OCI-LY7 (cell line): ENCODE results near the gene LUC7L3. TPM values are rescaled to one million over a fixed set of nuclear protein-coding genes. Genes with fewer than 3 reads are reported as not detected.

ENCODE experiments used
- BruUV-seq: library from RNA; stranded (reverse); fragments of 400-500 nt; replicated peaks from 2 replicates; lab custom pipeline; 2021; lab: Mats Ljungman, UMichigan
- CTCF ChIA-PET: fragments of 300-600 bp; sonication (Branson Sonifier 250); formaldehyde crosslinking; loops from one replicate; lab custom pipeline; 2022; ENCODE audit warnings: antibody characterized with exemption; ENCODE audit not compliant: unreplicated experiment; lab: Charles Lee
- POLR2A ChIA-PET: fragments of 300-600 bp; sonication (Branson Sonifier 250); formaldehyde crosslinking; loops from one replicate; lab custom pipeline; 2022; ENCODE audit warnings: antibody characterized with exemption; lab: Charles Lee
- DNase-seq: peaks from one replicate; pipeline ENCODE4 v3.0.0-alpha.2; 2015; ENCODE audit warnings: low spot score
- H2AFZ ChIP-seq: fragments of 200-600 bp; sonication (generic), shearing (Covaris generic); 2 replicates; pipeline ENCODE4 v1.6.1; 2014; ENCODE audit warnings: mild to moderate bottlenecking, antibody characterized with exemption, low read length, moderate library complexity
- H3K27ac ChIP-seq: fragments of 200-600 bp; sonication (generic); 2 replicates; pipeline ENCODE4 v1.5.1; 2014; ENCODE audit warnings: mixed run types, low read depth, mild to moderate bottlenecking, moderate library complexity, low read length, inconsistent platforms; ENCODE audit not compliant: poor library complexity, severe bottlenecking
- H3K36me3 ChIP-seq: fragments of 200-600 bp; sonication (generic); 2 replicates; pipeline ENCODE4 v1.6.1; 2014; ENCODE audit warnings: mild to moderate bottlenecking, antibody characterized with exemption, low read length, moderate library complexity, mixed read lengths; ENCODE audit not compliant: insufficient read depth
- H3K4me1 ChIP-seq: fragments of 200-600 bp; sonication (generic); 2 replicates; pipeline ENCODE4 v1.5.1; 2014; ENCODE audit warnings: mild to moderate bottlenecking, low read length; ENCODE audit not compliant: insufficient read depth, poor library complexity, severe bottlenecking
- H3K4me2 ChIP-seq: fragments of 200-600 bp; sonication (generic); 2 replicates; pipeline ENCODE4 v1.6.1; 2014; ENCODE audit warnings: mild to moderate bottlenecking, low read length
- H3K4me3 ChIP-seq: fragments of 200-600 bp; sonication (generic); 2 replicates; pipeline ENCODE4 v1.5.1; 2014; ENCODE audit warnings: mild to moderate bottlenecking, low read depth, low read length; ENCODE audit not compliant: poor library complexity, severe bottlenecking
- H3K79me2 ChIP-seq: fragments of 200-600 bp; sonication (generic); 2 replicates; pipeline ENCODE4 v1.6.1; 2016; ENCODE audit warnings: low read depth, mild to moderate bottlenecking, low read length, moderate library complexity, mixed read lengths; ENCODE audit not compliant: insufficient read depth
- H3K9me2 ChIP-seq: fragments of 200-600 bp; sonication (generic); 2 replicates; pipeline ENCODE4 v1.6.1; 2016; ENCODE audit warnings: mild to moderate bottlenecking, low read length, mixed read lengths; ENCODE audit not compliant: insufficient read depth
- H3K9me3 ChIP-seq: fragments of 200-600 bp; sonication (generic); 2 replicates; pipeline ENCODE4 v1.6.1; 2014; ENCODE audit warnings: mild to moderate bottlenecking, mixed run types, low read length, mixed read lengths
- H4K20me1 ChIP-seq: fragments of 200-600 bp; sonication (generic); 2 replicates; pipeline ENCODE4 v1.6.1; 2014; ENCODE audit warnings: mild to moderate bottlenecking, antibody characterized with exemption, low read length, moderate library complexity, mixed read lengths; ENCODE audit not compliant: insufficient read depth
- CTCF ChIP-seq: fragments of 200-600 bp; sonication (generic); conservative IDR thresholded peaks from 2 replicates; pipeline ENCODE4 v1.5.1; 2014; ENCODE audit warnings: mild to moderate bottlenecking, antibody characterized with exemption, low read length, moderate library complexity, mixed read lengths
- EZH2phosphoT487 ChIP-seq: fragments of 200-600 bp; sonication (generic); IDR thresholded peaks from 2 replicates; pipeline ENCODE4 v1.6.1; 2018; ENCODE audit warnings: low read depth, borderline replicate concordance, mild to moderate bottlenecking, mixed run types, antibody characterized with exemption, low read length, moderate library complexity, mixed read lengths
- intact Hi-C: fragments of 100-400 bp; cut with micrococcal nuclease; formaldehyde crosslinking; loops from one replicate; pipeline ENCODE4 v1.10.0; 2022; ENCODE audit not compliant: unreplicated experiment
- total RNA-seq, 2 experiments: library from RNA; depleted of rRNA in 1 of 2; stranded (reverse); fragments of >200 nt in 1 of 2; shearing (Covaris generic) in 1 of 2; gene quantifications; 2 replicates each; pipeline ENCODE4 v1.2.3, GENCODE V29; 2014 to 2022

Gene LUC7L3
- total RNA-seq, 2 experiments from 2014 or later, result 109 to 190 TPM

- Histone ChIP-seq H3K79me2 (no peaks in the 10 kb centered on the region), H3K36me3 (peaks cover 10% of the 10 kb centered on the region; the same call in 1 of the 2 replicates), H3K9me2 (no peaks in the 10 kb centered on the region), H3K27ac (no peak overlapping the region), H4K20me1 (no peaks in the 10 kb centered on the region; the same call in 1 of the 2 replicates), H2AFZ (no peak overlapping the region), H3K4me2 (no peak overlapping the region), H3K4me3 (no peak overlapping the region), H3K4me1 (no peaks in the 10 kb centered on the region), H3K9me3 (no peaks in the 10 kb centered on the region)
- ChIA-PET CTCF (no interaction called here), POLR2A (no interaction called here)
- intact Hi-C loops, result no loop called here
- DNase-seq, result no peak
- BruUV-seq, result no TSS peak
- TF ChIP-seq CTCF (no peak), EZH2phosphoT487 (no peak)
Observed at GRCh38 chr17:50687200-50688066, 32.0 kb upstream of the LUC7L3 start.

GRCh38 chr17:50688245-50688644 lies 31.2 kb upstream of the LUC7L3 start:
- CTCF ChIA-PET, result no interaction called here
- POLR2A ChIA-PET, result no interaction called here
- Histone ChIP-seq H3K36me3 (peaks cover 18% of the 10 kb centered on the region), H3K4me2 (no peak overlapping the region), H4K20me1 (no peaks in the 10 kb centered on the region; the same call in 1 of the 2 replicates), H3K79me2 (no peaks in the 10 kb centered on the region), H3K9me2 (no peaks in the 10 kb centered on the region), H3K27ac (no peak overlapping the region), H3K4me3 (no peak overlapping the region), H3K9me3 (no peaks in the 10 kb centered on the region), H3K4me1 (no peaks in the 10 kb centered on the region), H2AFZ (no peak overlapping the region)
- no TSS peak for BruUV-seq
- DNase-seq, result no peak
- intact Hi-C loops, result no loop called here
- TF ChIP-seq CTCF, result no peak
- no peak for TF ChIP-seq EZH2phosphoT487

GRCh38 chr17:50689251-50689650 lies 30.2 kb upstream of the LUC7L3 start:
- H3K9me3 ChIP-seq, result no peaks in the 10 kb centered on the region
- CTCF ChIA-PET, result no interaction called here
- H3K9me2 ChIP-seq, result no peaks in the 10 kb centered on the region
- H2AFZ ChIP-seq, result no peak overlapping the region
- no peaks in the 10 kb centered on the region; the same call in 1 of the 2 replicates for H4K20me1 ChIP-seq
- BruUV-seq, result no TSS peak
- no peaks in the 10 kb centered on the region for H3K4me1 ChIP-seq
- POLR2A ChIA-PET, result no interaction called here
- no peaks in the 10 kb centered on the region for H3K79me2 ChIP-seq
- no peak overlapping the region for H3K27ac ChIP-seq
- intact Hi-C loops, result no loop called here
- no peak overlapping the region for H3K4me2 ChIP-seq
- H3K4me3 ChIP-seq, result no peak overlapping the region
- DNase-seq, result no peak
- TF ChIP-seq CTCF (no peak), EZH2phosphoT487 (no peak)
- H3K36me3 ChIP-seq, result peaks cover 28% of the 10 kb centered on the region
